DOHH2 (cell line): ENCODE results near the gene SUFU.

Experiments used
- H3F3A ChIP-seq: fragments of 200-600 bp; sonication (generic), shearing (Covaris generic); 2 replicates; pipeline ENCODE4 v1.6.0; 2016; ENCODE audit warnings: antibody characterized with exemption, mild to moderate bottlenecking; ENCODE audit not compliant: control insufficient read depth, insufficient read depth
- H3K27ac ChIP-seq: fragments of 200-600 bp; sonication (generic); 2 replicates; pipeline ENCODE4 v1.5.1; 2014; ENCODE audit warnings: low read depth, mild to moderate bottlenecking, low read length, moderate library complexity
- H3K27me3 ChIP-seq: fragments of 200-600 bp; sonication (generic); 2 replicates; pipeline ENCODE4 v1.6.1; 2014; ENCODE audit warnings: mild to moderate bottlenecking, low read length, mixed read lengths; ENCODE audit not compliant: control insufficient read depth
- H3K36me3 ChIP-seq: fragments of 200-600 bp; sonication (generic); 2 replicates; pipeline ENCODE4 v1.6.1; 2014; ENCODE audit warnings: mild to moderate bottlenecking, low read length, moderate library complexity, mixed read lengths; ENCODE audit not compliant: control insufficient read depth
- H3K4me1 ChIP-seq: fragments of 200-600 bp; sonication (generic); 2 replicates; pipeline ENCODE4 v1.6.1; 2014; ENCODE audit warnings: mild to moderate bottlenecking, low read length, mixed read lengths; ENCODE audit not compliant: control insufficient read depth
- H3K4me2 ChIP-seq: fragments of 200-600 bp; sonication (generic); 2 replicates; pipeline ENCODE4 v1.6.0; 2014; ENCODE audit warnings: mild to moderate bottlenecking, low read length, moderate library complexity
- H3K4me3 ChIP-seq: fragments of 200-600 bp; sonication (generic); 2 replicates; pipeline ENCODE4 v1.5.1; 2014; ENCODE audit warnings: mild to moderate bottlenecking, low read length, mixed read lengths
- H3K79me2 ChIP-seq: fragments of 200-600 bp; sonication (generic); 2 replicates; pipeline ENCODE4 v1.6.1; 2014; ENCODE audit warnings: mild to moderate bottlenecking, low read length, mixed read lengths; ENCODE audit not compliant: control insufficient read depth
- H3K9me2 ChIP-seq: fragments of 200-600 bp; sonication (generic); replicated peaks from 2 replicates; pipeline ENCODE4 v1.6.1; 2014; ENCODE audit warnings: mild to moderate bottlenecking, low read length, mixed read lengths; ENCODE audit not compliant: control insufficient read depth
- H3K9me3 ChIP-seq: fragments of 200-600 bp; sonication (generic); 2 replicates; pipeline ENCODE4 v1.6.1; 2014; ENCODE audit warnings: antibody characterized with exemption, low read length, mixed read lengths; ENCODE audit not compliant: control insufficient read depth, insufficient read depth
- H4K20me1 ChIP-seq: fragments of 200-600 bp; sonication (generic); 2 replicates; pipeline ENCODE4 v1.6.0; 2014; ENCODE audit warnings: low read depth, mild to moderate bottlenecking, antibody characterized with exemption, low read length, moderate library complexity; ENCODE audit not compliant: control insufficient read depth, insufficient read depth
- CTCF ChIP-seq: fragments of 200-600 bp; sonication (generic); IDR thresholded peaks from one replicate; pipeline ENCODE4 v1.5.1; 2014; ENCODE audit warnings: antibody characterized with exemption, mild to moderate bottlenecking, low read depth, low read length; ENCODE audit not compliant: poor library complexity, severe bottlenecking
- EZH2phosphoT487 ChIP-seq: fragments of 200-600 bp; sonication (generic); IDR thresholded peaks from 2 replicates; pipeline ENCODE4 v1.6.1; 2017; ENCODE audit warnings: borderline replicate concordance, mild to moderate bottlenecking, antibody characterized with exemption, low read length, moderate library complexity, mixed read lengths

The SUFU gene

GRCh38 chr10:102643336-102644065 lies 139.7 kb downstream of the SUFU start:
- peaks cover 37% of the 10 kb centered on the region for H3K36me3 ChIP-seq
- H3F3A ChIP-seq = peaks cover 38% of the 10 kb centered on the region
- peak overlapping the region; percentile 91 for H3K4me3 ChIP-seq
- TF ChIP-seq CTCF (no peak), EZH2phosphoT487 (no peak)
- no peaks in the 10 kb centered on the region for H3K9me2 ChIP-seq
- H4K20me1 ChIP-seq = peaks cover 3% of the 10 kb centered on the region; the same call in 1 of the 2 replicates
- peak overlapping the region; percentile 95 for H3K27ac ChIP-seq
- H3K27me3 ChIP-seq = no peaks in the 10 kb centered on the region
- no peaks in the 10 kb centered on the region for H3K9me3 ChIP-seq
- H3K4me1 ChIP-seq = peaks cover 38% of the 10 kb centered on the region
- H3K4me2 ChIP-seq = peak overlapping the region; percentile 91
- H3K79me2 ChIP-seq = peaks cover 52% of the 10 kb centered on the region

- TF ChIP-seq CTCF (no peak), EZH2phosphoT487 (no peak)
- Histone ChIP-seq H3K27me3 (no peaks in the 10 kb centered on the region), H3K4me1 (peaks cover 41% of the 10 kb centered on the region), H3K36me3 (peaks cover 39% of the 10 kb centered on the region), H3K27ac (peak within 1 kb of the TSS; percentile 95), H3F3A (peaks cover 44% of the 10 kb centered on the region), H3K4me3 (peak within 1 kb of the TSS; percentile 91), H3K9me3 (no peaks in the 10 kb centered on the region), H3K79me2 (peaks cover 59% of the 10 kb centered on the region), H3K9me2 (no peaks in the 10 kb centered on the region), H3K4me2 (peak within 1 kb of the TSS; percentile 91), H4K20me1 (peaks cover 3% of the 10 kb centered on the region; the same call in 1 of the 2 replicates)
Measured at GRCh38 chr10:102644066-102644645, 140.4 kb downstream of the SUFU start, which contains the start of gene TRIM8. Gene TRIM8, plus strand, starts transcription at chr10:102644479. Its CDS starts 139 bp downstream, at chr10:102644618.

DNA sequence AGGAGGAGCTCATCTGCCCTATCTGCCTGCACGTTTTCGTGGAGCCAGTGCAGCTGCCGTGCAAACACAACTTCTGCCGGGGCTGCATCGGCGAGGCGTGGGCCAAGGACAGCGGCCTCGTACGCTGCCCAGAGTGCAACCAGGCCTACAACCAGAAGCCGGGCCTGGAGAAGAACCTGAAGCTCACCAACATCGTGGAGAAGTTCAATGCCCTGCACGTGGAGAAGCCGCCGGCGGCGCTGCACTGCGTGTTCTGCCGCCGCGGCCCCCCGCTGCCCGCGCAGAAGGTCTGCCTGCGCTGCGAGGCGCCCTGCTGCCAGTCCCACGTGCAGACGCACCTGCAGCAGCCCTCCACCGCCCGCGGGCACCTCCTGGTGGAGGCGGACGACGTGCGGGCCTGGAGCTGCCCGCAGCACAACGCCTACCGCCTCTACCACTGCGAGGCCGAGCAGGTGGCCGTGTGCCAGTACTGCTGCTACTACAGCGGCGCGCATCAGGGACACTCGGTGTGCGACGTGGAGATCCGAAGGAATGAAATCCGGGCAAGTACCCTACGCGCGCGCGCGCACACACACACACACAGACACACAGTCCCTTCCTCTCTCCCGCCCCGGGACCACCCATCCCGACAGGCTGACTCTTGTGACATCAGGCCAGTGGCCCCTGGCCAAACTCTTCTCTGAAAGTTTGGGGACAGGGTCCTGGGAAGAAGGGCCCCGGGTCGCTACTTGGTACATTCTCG lies 141.0 kb downstream of the SUFU start:
- TF ChIP-seq CTCF (peak; percentile 77), EZH2phosphoT487 (no peak)
- no peaks in the 10 kb centered on the region for H3K27me3 ChIP-seq
- H3K4me2 ChIP-seq = peak overlapping the region; percentile 91
- H3K36me3 ChIP-seq = peaks cover 43% of the 10 kb centered on the region
- peaks cover 66% of the 10 kb centered on the region for H3K79me2 ChIP-seq
- no peaks in the 10 kb centered on the region for H3K9me3 ChIP-seq
- peak overlapping the region; percentile 91 for H3K4me3 ChIP-seq
- H4K20me1 ChIP-seq = peaks cover 3% of the 10 kb centered on the region; the same call in 1 of the 2 replicates
- peaks cover 46% of the 10 kb centered on the region for H3F3A ChIP-seq
- H3K9me2 ChIP-seq = no peaks in the 10 kb centered on the region
- H3K4me1 ChIP-seq = peaks cover 47% of the 10 kb centered on the region
- peak overlapping the region; percentile 95 for H3K27ac ChIP-seq
